Thymus (tissue), 14 donors: Measurements from ENCODE around the gene RAD18. TPM values are rescaled to one million over a fixed set of nuclear protein-coding genes. Genes with fewer than 3 reads are reported as not detected.

Source experiments
- DNase-seq, 9 donors: peaks; one replicate each; pipeline ENCODE4 v3.0.0-alpha.2; 2013; ENCODE audit warnings: low spot score in 9 of 9, low read depth in 6 of 9, missing footprints in 1 of 9
- H3K27ac ChIP-seq, 2 donors: one replicate each; pipeline ENCODE4 v1.5.1; 2013; ENCODE audit warnings: control low read depth in 1 of 2, low read depth in 1 of 2, low read length in 1 of 2, mild to moderate bottlenecking in 1 of 2, moderate library complexity in 1 of 2
- H3K27me3 ChIP-seq, 2 donors: one replicate each; pipeline ENCODE4 v1.5.1; 2013; ENCODE audit warnings: low read length in 1 of 2; ENCODE audit not compliant: control insufficient read depth in 2 of 2, insufficient read depth in 1 of 2
- H3K36me3 ChIP-seq, 2 donors: one replicate each; pipeline ENCODE4 v1.5.1; 2013; ENCODE audit warnings: low read length in 1 of 2, mild to moderate bottlenecking in 1 of 2, moderate library complexity in 1 of 2; ENCODE audit not compliant: control insufficient read depth in 2 of 2, insufficient read depth in 2 of 2
- H3K4me1 ChIP-seq, 2 donors: one replicate each; pipeline ENCODE4 v1.5.1; 2013; ENCODE audit warnings: low read length in 2 of 2; ENCODE audit not compliant: control insufficient read depth in 2 of 2, insufficient read depth in 2 of 2
- H3K4me3 ChIP-seq, 2 donors: one replicate each; pipeline ENCODE4 v1.5.1; 2013; ENCODE audit warnings: low read length in 2 of 2, control low read depth in 1 of 2, mild to moderate bottlenecking in 1 of 2
- H3K9me3 ChIP-seq, 2 donors: one replicate each; pipeline ENCODE4 v1.5.1; 2013; ENCODE audit warnings: low read length in 1 of 2, mild to moderate bottlenecking in 1 of 2; ENCODE audit not compliant: control insufficient read depth in 2 of 2, insufficient read depth in 1 of 2
- WGBS: extraction: QIAGEN DNeasy Blood & Tissue Kit; methylation state at CpG from one replicate; pipeline ENCODE4 v1.1.7; 2013; 5-methylcytosine and 5-hydroxymethylcytosine counted together
- long read RNA-seq, 10 donors: transcript quantifications; one replicate each; lab custom pipeline, GENCODE V29; 2026
- polyA plus RNA-seq: library from polyadenylated mRNA; stranded (reverse); fragments of 200-250 nt; gene quantifications from one replicate; pipeline ENCODE4 v1.2.3, GENCODE V29; 2013
- total RNA-seq: library from RNA; stranded (reverse); fragments of 120-200 nt; gene quantifications from one replicate; pipeline ENCODE4 v1.2.4, GENCODE V29; 2013
- donor health status: healthy.

RAD18 gene, protein sequence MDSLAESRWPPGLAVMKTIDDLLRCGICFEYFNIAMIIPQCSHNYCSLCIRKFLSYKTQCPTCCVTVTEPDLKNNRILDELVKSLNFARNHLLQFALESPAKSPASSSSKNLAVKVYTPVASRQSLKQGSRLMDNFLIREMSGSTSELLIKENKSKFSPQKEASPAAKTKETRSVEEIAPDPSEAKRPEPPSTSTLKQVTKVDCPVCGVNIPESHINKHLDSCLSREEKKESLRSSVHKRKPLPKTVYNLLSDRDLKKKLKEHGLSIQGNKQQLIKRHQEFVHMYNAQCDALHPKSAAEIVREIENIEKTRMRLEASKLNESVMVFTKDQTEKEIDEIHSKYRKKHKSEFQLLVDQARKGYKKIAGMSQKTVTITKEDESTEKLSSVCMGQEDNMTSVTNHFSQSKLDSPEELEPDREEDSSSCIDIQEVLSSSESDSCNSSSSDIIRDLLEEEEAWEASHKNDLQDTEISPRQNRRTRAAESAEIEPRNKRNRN
- 14.5 TPM for total RNA-seq
- polyA plus RNA-seq, result 4.0 TPM
- long read RNA-seq, donor 1, full-length matches to known transcripts, result 1 of 1 reads
- long read RNA-seq, donor 1, partial matches to known transcripts, result 0 of 1 reads
- long read RNA-seq, donor 1, other reads (novel, unspliced or antisense), result 0 of 1 reads
- long read RNA-seq, donor 2, full-length matches to known transcripts, result 7 of 7 reads
- long read RNA-seq, donor 2, partial matches to known transcripts, result 0 of 7 reads
- long read RNA-seq, donor 2, other reads (novel, unspliced or antisense), result 0 of 7 reads
- long read RNA-seq, donor 3, full-length matches to known transcripts, result 6 of 6 reads
- long read RNA-seq, donor 3, partial matches to known transcripts, result 0 of 6 reads
- long read RNA-seq, donor 3, other reads (novel, unspliced or antisense), result 0 of 6 reads
- long read RNA-seq, donor 4, partial matches to known transcripts, result 0 of 1 reads
- long read RNA-seq, donor 4, other reads (novel, unspliced or antisense), result 0 of 1 reads
- long read RNA-seq, donor 5, full-length matches to known transcripts, result 5 of 5 reads
- long read RNA-seq, donor 5, partial matches to known transcripts, result 0 of 5 reads
- long read RNA-seq, donor 5, other reads (novel, unspliced or antisense), result 0 of 5 reads
- long read RNA-seq, donor 6, full-length matches to known transcripts, result 7 of 7 reads
- long read RNA-seq, donor 6, partial matches to known transcripts, result 0 of 7 reads
- long read RNA-seq, donor 6, other reads (novel, unspliced or antisense), result 0 of 7 reads
- long read RNA-seq, donor 7, full-length matches to known transcripts, result 5 of 5 reads
- long read RNA-seq, donor 7, partial matches to known transcripts, result 0 of 5 reads
- long read RNA-seq, donor 7, other reads (novel, unspliced or antisense), result 0 of 5 reads
- long read RNA-seq, donor 8, result 0 reads
- long read RNA-seq, donor 9, full-length matches to known transcripts, result 4 of 4 reads
- long read RNA-seq, donor 9, partial matches to known transcripts, result 0 of 4 reads
- long read RNA-seq, donor 9, other reads (novel, unspliced or antisense), result 0 of 4 reads
- long read RNA-seq, donor 10, full-length matches to known transcripts, result 1 of 1 reads
- long read RNA-seq, donor 10, partial matches to known transcripts, result 0 of 1 reads
- long read RNA-seq, donor 10, other reads (novel, unspliced or antisense), result 0 of 1 reads

GRCh38 chr3:8963137-8963853 lies at the start of gene RAD18:
Gene RAD18 (minus strand): TSS chr3:8963472. CDS start chr3:8963385, 87 bp downstream.
- peaks cover 0 to 4% of the 10 kb centered on the region in 2 donors for H3K27me3 ChIP-seq
- peak; percentile 81 to 95 (median 88) for DNase-seq
- WGBS, result 2% methylated on average over 45 of the region's 45 CpGs
- H3K4me1 ChIP-seq, result peaks cover 13 to 17% of the 10 kb centered on the region in 2 donors
- H3K36me3 ChIP-seq, result no peaks in the 10 kb centered on the region
- peak within 1 kb of the TSS; percentile 78 to 87 for H3K4me3 ChIP-seq
- H3K9me3 ChIP-seq, result no peaks in the 10 kb centered on the region
- H3K27ac ChIP-seq, result peak within 1 kb of the TSS; percentile 56 to 77

DNA sequence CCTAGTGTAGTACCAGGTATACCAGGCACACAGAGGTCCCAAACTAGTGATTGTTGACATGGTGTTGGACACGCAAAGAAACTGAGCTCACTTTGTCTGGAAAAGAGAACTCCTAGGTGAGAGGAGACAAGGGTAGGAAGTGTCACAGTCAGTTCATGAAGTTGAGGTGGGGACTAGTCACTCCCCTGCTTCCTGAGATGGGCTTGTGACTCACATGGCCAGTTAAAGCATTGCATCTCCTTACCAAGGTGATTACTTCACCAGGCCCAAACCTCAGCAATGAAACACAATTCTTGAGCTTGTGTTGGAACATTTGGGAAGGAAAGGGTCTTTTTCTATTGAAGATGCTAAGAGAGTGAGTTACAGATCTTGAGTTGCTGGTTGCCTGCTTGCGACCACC lies 49.2 kb upstream of the RAD18 start:
- Histone ChIP-seq H3K4me1 (peaks cover 0 to 3% of the 10 kb centered on the region in 2 donors), H3K36me3 (peaks cover 0 to 3% of the 10 kb centered on the region in 2 donors), H3K27me3 (no peaks in the 10 kb centered on the region), H3K27ac (no peak overlapping the region), H3K9me3 (no peaks in the 10 kb centered on the region), H3K4me3 (no peak overlapping the region)
- WGBS, result 97% methylated on average over 2 of the region's 2 CpGs
- DNase-seq, result no peak

- Histone ChIP-seq H3K9me3 (no peaks in the 10 kb centered on the region), H3K4me3 (no peak overlapping the region), H3K4me1 (peaks cover 0 to 3% of the 10 kb centered on the region in 2 donors), H3K27me3 (no peaks in the 10 kb centered on the region), H3K27ac (no peak overlapping the region), H3K36me3 (peaks cover 0 to 3% of the 10 kb centered on the region in 2 donors)
- 98% methylated on average over 11 of the region's 11 CpGs for WGBS
- DNase-seq, result no peak
These were observed 46.8 kb upstream of the RAD18 start for GRCh38 chr3:9009976-9010545.

DNA sequence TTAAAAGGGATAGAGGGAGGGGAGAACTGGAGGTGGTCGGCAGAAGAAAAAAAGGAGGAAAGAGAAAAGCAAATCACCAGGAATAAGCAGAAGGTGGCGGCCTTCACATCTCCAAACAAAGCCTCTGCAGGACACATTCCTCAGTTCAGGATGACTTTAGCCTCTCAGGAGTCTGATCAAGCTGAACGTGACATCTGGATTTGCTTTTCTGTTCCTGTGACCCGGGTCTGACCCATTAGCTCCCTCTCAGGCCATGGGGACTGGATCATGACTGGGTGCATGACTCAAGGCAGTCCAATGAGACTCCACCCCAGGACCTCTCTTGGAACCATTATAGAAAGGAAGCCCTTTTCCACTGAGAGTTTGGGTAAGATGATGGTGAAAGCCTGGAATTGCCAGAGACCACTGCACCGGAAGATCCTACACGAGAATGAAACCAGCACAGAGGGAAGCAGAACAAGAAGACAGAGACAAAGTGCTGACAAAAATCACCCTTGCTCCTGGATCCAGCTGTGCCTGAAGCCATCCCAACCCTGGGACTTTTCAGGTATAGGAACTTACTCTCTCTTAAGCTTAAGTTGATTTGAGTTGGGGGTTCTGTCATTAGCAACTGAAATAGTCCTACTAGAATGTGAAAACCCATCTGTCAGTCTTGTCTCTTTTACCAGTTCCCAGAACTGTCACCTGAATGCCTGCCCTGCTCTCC lies 45.4 kb upstream of the RAD18 start:
- no peak overlapping the region for H3K4me3 ChIP-seq
- H3K4me1 ChIP-seq, result peaks cover 0 to 3% of the 10 kb centered on the region in 2 donors
- H3K27me3 ChIP-seq, result no peaks in the 10 kb centered on the region
- no peak overlapping the region for H3K27ac ChIP-seq
- H3K9me3 ChIP-seq, result no peaks in the 10 kb centered on the region
- peaks cover 0 to 3% of the 10 kb centered on the region in 2 donors for H3K36me3 ChIP-seq
- DNase-seq, result no peak
- 80% methylated on average over 6 of the region's 6 CpGs for WGBS

- Histone ChIP-seq H3K27ac (no peak overlapping the region), H3K36me3 (peaks cover 0 to 3% of the 10 kb centered on the region in 2 donors), H3K4me1 (peaks cover 0 to 3% of the 10 kb centered on the region in 2 donors), H3K27me3 (no peaks in the 10 kb centered on the region), H3K9me3 (no peaks in the 10 kb centered on the region), H3K4me3 (no peak overlapping the region)
- DNase-seq, result no peak
- WGBS, result 92% methylated on average over 2 of the region's 2 CpGs
These were observed 44.7 kb upstream of the RAD18 start for GRCh38 chr3:9007928-9008327.

DNA sequence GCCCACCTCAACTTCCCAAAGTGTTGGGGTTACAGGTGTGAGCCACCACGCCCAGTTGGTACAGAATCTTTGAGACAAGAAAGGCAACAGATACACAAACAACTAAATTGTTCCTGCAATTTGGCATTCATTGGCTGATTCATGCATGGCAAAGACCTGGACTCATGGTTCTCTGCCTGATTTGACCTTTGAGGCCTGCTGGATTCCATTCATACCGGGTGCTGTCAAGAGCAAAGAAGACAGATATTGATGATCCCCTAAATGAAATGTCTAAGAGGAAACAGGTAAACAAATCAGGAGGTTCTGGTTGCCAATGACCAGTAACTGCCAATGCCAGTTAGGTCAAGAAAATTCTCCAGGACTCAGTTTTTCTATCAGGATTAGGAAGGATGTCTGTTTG lies 43.9 kb upstream of the RAD18 start:
- H3K27ac ChIP-seq, result no peak overlapping the region
- H3K4me1 ChIP-seq, result peaks cover 0 to 3% of the 10 kb centered on the region in 2 donors
- H3K9me3 ChIP-seq, result no peaks in the 10 kb centered on the region
- H3K4me3 ChIP-seq, result no peak overlapping the region
- peaks cover 0 to 3% of the 10 kb centered on the region in 2 donors for H3K36me3 ChIP-seq
- H3K27me3 ChIP-seq, result no peaks in the 10 kb centered on the region
- DNase-seq, result no peak
- 97% methylated on average over 2 of the region's 2 CpGs for WGBS

DNA sequence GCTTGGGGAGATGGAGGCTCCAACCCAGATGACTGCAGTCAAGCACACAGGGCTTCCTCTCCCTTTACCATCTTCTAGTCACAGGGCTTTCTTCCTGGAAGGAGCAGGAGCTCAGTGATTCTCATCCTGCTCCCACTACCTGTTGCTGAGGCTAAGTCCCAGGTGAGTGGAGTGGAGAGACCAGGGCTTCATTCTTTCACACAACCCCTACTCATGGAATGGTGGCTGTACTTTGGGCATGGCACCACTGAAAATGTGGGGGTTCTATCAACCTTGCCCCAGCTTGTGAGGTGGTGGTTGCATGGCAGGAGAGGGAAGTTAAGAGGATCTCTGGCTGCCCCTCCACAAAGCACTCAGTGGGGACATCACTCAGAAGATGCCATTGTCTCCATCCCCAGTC lies 36.8 kb upstream of the RAD18 start:
- Histone ChIP-seq H3K27ac (no peak overlapping the region), H3K4me1 (peaks cover 0 to 2% of the 10 kb centered on the region in 2 donors), H3K9me3 (no peaks in the 10 kb centered on the region), H3K4me3 (no peak overlapping the region), H3K27me3 (no peaks in the 10 kb centered on the region), H3K36me3 (no peaks in the 10 kb centered on the region)
- no peak for DNase-seq
